Peyer's patch (tissue), 4 donors: ENCODE data around the gene GBP6.
"Not testable (repeated sequence)": the region's sequence is repeated elsewhere in the genome, so short reads cannot be mapped to it uniquely, and the experiment has no call there.

Experiments
- CTCF ChIP-seq, 6 experiments: fragments of 450-650 bp in 4 of 6; fragments of 200-600 bp in 2 of 6; sonication (generic) in 1 of 6; IDR thresholded peaks; one replicate each; pipeline ENCODE4 v1.5.1; 2017 to 2019; ENCODE audit warnings: antibody characterized with exemption in 6 of 6, mild to moderate bottlenecking in 3 of 6, moderate library complexity in 1 of 6
- POLR2A ChIP-seq, 2 donors: fragments of 450-650 bp; IDR thresholded peaks; one replicate each; pipeline ENCODE4 v1.5.1; 2017; ENCODE audit warnings: antibody characterized with exemption in 2 of 2, mild to moderate bottlenecking in 2 of 2, moderate library complexity in 2 of 2

- TF ChIP-seq POLR2A, CTCF (IDR thresholded peaks at IDR 0.05): not testable (repeated sequence)
These were observed 43.9 kb downstream of the GBP6 start for GRCh38 chr1:89407768-89408167.
